Type B pancreatic cell (in vitro differentiated cells): Measurements from ENCODE around the gene JMY. TPM values are rescaled to one million over a fixed set of nuclear protein-coding genes. Genes with fewer than 3 reads are reported as not detected.

Experiments used
- DNase-seq: peaks from one replicate; pipeline ENCODE4 v3.0.0; 2021; ENCODE audit warnings: mixed read lengths; ENCODE audit not compliant: unreplicated experiment; ENCODE audit errors: extremely low spot score
- H3K27ac Mint-ChIP-seq: 2 replicates; pipeline ENCODE4 v1.8.0; 2021; ENCODE audit warnings: mild to moderate bottlenecking, mixed read lengths
- H3K27me3 Mint-ChIP-seq: 2 replicates; pipeline ENCODE4 v1.8.0; 2021; ENCODE audit warnings: mixed read lengths
- H3K36me3 Mint-ChIP-seq: 2 replicates; pipeline ENCODE4 v1.8.0; 2021; ENCODE audit warnings: mixed read lengths
- H3K4me1 Mint-ChIP-seq: one replicate; pipeline ENCODE4 v1.8.0; 2021; ENCODE audit warnings: mixed read lengths; ENCODE audit not compliant: unreplicated experiment
- H3K4me3 Mint-ChIP-seq: 2 replicates; pipeline ENCODE4 v1.8.0; 2021; ENCODE audit warnings: mild to moderate bottlenecking, mixed read lengths
- H3K9me3 Mint-ChIP-seq: 2 replicates; pipeline ENCODE4 v1.8.0; 2021; ENCODE audit warnings: mixed read lengths
- CTCF ChIP-seq: fragments of 200-600 bp; sonication (generic); conservative IDR thresholded peaks from 2 replicates; pipeline ENCODE4 v1.5.0; 2021; ENCODE audit warnings: antibody characterized with exemption, mild to moderate bottlenecking
- total RNA-seq: library from RNA; stranded (reverse); gene quantifications from 2 replicates; pipeline ENCODE4 v1.2.1, GENCODE V29; 2021; ENCODE audit warnings: low replicate concordance

JMY gene
- total RNA-seq, 1 donor from 2014 or later: 11.6 TPM

GRCh38 chr5:79255786-79256557, 20.0 kb downstream of the JMY start:
- H3K9me3 Mint-ChIP-seq: peaks cover 7% of the 10 kb centered on the region
- peak overlapping the region; percentile 34 for H3K27ac Mint-ChIP-seq
- peak; percentile 69 for TF ChIP-seq CTCF
- H3K27me3 Mint-ChIP-seq: no peaks in the 10 kb centered on the region
- H3K4me3 Mint-ChIP-seq: no peak overlapping the region
- peaks cover 10% of the 10 kb centered on the region for H3K36me3 Mint-ChIP-seq
- DNase-seq: no peak
- H3K4me1 Mint-ChIP-seq: peaks cover 9% of the 10 kb centered on the region

GRCh38 chr5:79256563-79256962, 20.6 kb downstream of the JMY start:
- TF ChIP-seq CTCF: no peak
- Mint-ChIP-seq H3K36me3 (peaks cover 10% of the 10 kb centered on the region), H3K27me3 (no peaks in the 10 kb centered on the region), H3K4me3 (peak overlapping the region; percentile 31), H3K27ac (peak overlapping the region; percentile 34), H3K9me3 (peaks cover 7% of the 10 kb centered on the region), H3K4me1 (peaks cover 9% of the 10 kb centered on the region)
- DNase-seq: no peak

- H3K27ac Mint-ChIP-seq: no peak overlapping the region
- no peak overlapping the region for H3K4me3 Mint-ChIP-seq
- peaks cover 7% of the 10 kb centered on the region for H3K9me3 Mint-ChIP-seq
- H3K36me3 Mint-ChIP-seq: peaks cover 7% of the 10 kb centered on the region
- H3K4me1 Mint-ChIP-seq: peaks cover 9% of the 10 kb centered on the region
- DNase-seq: no peak
- TF ChIP-seq CTCF: no peak
- H3K27me3 Mint-ChIP-seq: no peaks in the 10 kb centered on the region
Observed at GRCh38 chr5:79257314-79257713, 21.4 kb downstream of the JMY start.

GRCh38 chr5:79258801-79259200, 22.9 kb downstream of the JMY start:
- peaks cover 13% of the 10 kb centered on the region for H3K4me1 Mint-ChIP-seq
- H3K27ac Mint-ChIP-seq: no peak overlapping the region
- no peaks in the 10 kb centered on the region for H3K9me3 Mint-ChIP-seq
- TF ChIP-seq CTCF: no peak
- peaks cover 3% of the 10 kb centered on the region for H3K36me3 Mint-ChIP-seq
- no peaks in the 10 kb centered on the region for H3K27me3 Mint-ChIP-seq
- no peak overlapping the region for H3K4me3 Mint-ChIP-seq
- no peak for DNase-seq

GRCh38 chr5:79259383-79259782, 23.5 kb downstream of the JMY start:
- Mint-ChIP-seq H3K27ac (no peak overlapping the region), H3K27me3 (no peaks in the 10 kb centered on the region), H3K4me3 (no peak overlapping the region), H3K4me1 (peaks cover 8% of the 10 kb centered on the region), H3K9me3 (no peaks in the 10 kb centered on the region), H3K36me3 (peaks cover 3% of the 10 kb centered on the region)
- no peak for TF ChIP-seq CTCF
- DNase-seq: no peak
